GM19328 (cell line): ENCODE measurements around the gene CD19.
"Not testable (repeated sequence)": the region's sequence is repeated elsewhere in the genome, so short reads cannot be mapped to it uniquely, and the experiment has no call there.

Experiments
- ATAC-seq: cut with Tn5 transposase; IDR thresholded peaks from one replicate; pipeline ENCODE4 v1.9.1; 2021; ENCODE audit warnings: mild to moderate bottlenecking, moderate library complexity; ENCODE audit not compliant: unreplicated experiment

Gene CD19

GRCh38 chr16:28935924-28936783, 4.4 kb downstream of the CD19 start:
- peak; percentile 61 for ATAC-seq

- no peak for ATAC-seq
Measured at GRCh38 chr16:28936784-28937155, 5.0 kb downstream of the CD19 start.

GRCh38 chr16:28937222-28937876, 5.6 kb downstream of the CD19 start:
- no peak for ATAC-seq

DNA sequence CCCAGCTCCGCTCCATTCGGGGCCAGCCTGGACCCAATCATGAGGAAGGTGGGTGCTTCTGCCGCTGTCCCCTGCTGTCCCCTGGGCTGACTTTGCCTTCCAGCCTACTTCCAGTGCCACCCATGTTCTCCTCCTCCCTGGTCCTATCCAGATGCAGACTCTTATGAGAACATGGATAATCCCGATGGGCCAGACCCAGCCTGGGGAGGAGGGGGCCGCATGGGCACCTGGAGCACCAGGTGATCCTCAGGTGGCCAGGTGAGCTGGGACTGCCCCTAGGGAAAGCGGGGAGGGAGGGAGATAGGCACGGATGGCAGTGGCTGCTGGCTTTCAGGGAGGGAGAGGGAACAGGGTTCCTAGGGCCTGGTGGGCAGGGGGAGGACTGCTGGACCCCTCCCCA, 7.0 kb downstream of the CD19 start:
- no peak for ATAC-seq

- not testable (repeated sequence) for ATAC-seq
Measured at GRCh38 chr16:28939825-28940224, 8.1 kb downstream of the CD19 start.

DNA sequence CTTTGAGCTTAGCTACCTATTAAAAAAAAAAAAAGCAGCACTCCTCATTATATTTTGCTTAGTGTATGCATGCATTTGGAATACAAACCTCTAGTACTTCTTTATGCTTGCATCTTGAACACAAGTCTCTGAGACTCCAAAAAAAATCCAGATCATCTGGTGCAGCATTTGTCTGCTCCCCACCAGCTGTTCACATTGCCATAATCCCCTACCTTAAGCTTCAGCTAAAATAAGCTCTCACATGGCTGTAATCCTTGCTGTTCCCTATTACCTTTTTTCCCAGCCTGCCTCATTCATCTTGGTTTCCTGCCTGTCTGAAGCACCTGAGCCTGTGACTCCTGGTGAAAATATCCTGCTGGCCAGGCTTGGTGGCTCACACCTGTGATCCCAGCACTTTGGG, 11.5 kb downstream of the CD19 start:
- no peak for ATAC-seq

- ATAC-seq: no peak
Measured at GRCh38 chr16:28946681-28947080, 14.9 kb downstream of the CD19 start.

DNA sequence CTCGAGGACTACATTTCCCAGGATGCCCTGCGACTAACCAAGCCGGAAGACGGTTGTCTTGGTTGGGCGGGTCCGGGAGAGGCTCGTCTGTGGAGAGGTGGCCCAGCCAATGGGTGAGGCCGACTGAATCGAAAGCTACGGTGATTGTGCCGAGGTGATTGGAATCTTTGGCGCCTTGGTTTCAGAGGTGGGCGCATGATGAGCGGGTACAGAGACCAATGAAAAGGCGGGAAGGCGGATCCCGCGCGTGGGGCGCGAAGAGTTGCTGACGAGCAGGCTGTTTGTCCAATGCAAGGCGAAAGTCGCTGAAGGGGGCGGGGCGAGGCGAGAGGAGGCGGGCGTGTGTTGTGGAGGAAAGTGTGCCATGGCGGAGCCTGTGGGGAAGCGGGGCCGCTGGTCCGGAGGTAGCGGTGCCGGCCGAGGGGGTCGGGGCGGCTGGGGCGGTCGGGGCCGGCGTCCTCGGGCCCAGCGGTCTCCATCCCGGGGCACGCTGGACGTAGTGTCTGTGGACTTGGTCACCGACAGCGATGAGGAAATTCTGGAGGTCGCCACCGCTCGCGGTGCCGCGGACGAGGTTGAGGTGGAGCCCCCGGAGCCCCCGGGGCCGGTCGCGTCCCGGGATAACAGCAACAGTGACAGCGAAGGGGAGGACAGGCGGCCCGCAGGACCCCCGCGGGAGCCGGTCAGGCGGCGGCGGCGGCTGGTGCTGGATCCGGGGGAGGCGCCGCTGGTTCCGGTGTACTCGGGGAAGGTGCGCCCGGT, 19.1 kb downstream of the CD19 start, which contains the start of gene NFATC2IP:
Gene NFATC2IP, plus strand, starts transcription at position 290 of the 762 bp plus-strand sequence. Its CDS starts 75 bp downstream, at position 365.
- peak; percentile 89 for ATAC-seq

DNA sequence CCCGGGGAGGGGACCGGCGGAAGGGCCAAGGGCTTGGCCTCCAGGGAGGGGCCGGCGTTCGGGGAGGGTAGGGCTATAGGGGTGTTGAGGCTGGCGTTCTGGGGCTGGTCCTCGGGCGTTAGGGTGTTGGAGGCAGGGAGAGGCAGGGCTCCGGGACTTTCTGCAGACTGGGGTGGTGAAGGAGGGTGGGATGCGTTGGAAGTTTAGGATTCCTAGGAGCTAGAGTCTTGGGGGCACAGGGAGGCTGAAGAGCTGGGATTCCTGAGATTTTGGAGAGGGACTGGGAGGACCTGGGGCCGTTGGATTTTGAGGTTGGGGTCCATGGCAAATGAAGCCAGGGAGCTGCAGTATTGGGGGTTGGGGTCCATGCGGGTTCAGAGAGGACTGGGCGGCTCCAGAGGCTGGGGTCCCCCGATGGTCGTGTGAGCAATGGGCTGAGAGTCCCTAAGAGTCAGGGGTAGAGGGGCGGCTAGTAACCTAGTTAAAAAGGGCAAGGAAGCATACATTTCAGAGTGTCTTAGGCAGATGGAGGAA, 19.7 kb downstream of the CD19 start:
- no peak for ATAC-seq

GRCh38 chr16:28958216-28958615, 26.4 kb downstream of the CD19 start:
- no peak for ATAC-seq

- no peak for ATAC-seq
Measured at GRCh38 chr16:28958836-28959235, 27.1 kb downstream of the CD19 start.

- no peak for ATAC-seq
Measured at GRCh38 chr16:28964072-28964471, 32.3 kb downstream of the CD19 start.

GRCh38 chr16:28964496-28964895, 32.7 kb downstream of the CD19 start:
- no peak for ATAC-seq

GRCh38 chr16:28967156-28967555, 35.4 kb downstream of the CD19 start:
- ATAC-seq: no peak

DNA sequence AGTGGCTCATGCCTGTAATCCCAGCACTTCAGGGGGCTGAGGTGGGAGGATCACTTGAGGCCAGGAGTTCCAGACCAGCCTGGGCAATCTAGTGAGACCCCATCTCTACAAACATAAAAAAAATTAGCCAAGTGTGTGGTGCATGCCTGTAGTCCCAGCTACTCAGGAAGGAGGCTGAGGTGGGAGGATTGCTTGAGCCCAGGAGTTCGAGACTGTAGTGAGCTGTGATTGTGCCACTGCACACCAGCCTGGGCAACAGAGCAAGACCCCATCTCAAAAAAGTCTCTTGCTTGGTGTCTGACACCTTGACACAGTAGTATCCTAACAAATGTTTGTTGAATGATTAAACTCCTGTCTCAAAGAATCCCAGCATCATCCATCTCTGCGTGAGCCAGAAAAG, 37.9 kb downstream of the CD19 start:
- ATAC-seq: not testable (repeated sequence)

- ATAC-seq: peak; percentile 22
Measured at GRCh38 chr16:28974007-28974436, 42.3 kb downstream of the CD19 start.

- ATAC-seq: peak; percentile 77
Measured at GRCh38 chr16:28974437-28975157, 42.8 kb downstream of the CD19 start, which contains the start of gene SPNS1. Gene SPNS1 (plus strand): TSS chr16:28974778. CDS start chr16:28975152, 374 bp downstream.

DNA sequence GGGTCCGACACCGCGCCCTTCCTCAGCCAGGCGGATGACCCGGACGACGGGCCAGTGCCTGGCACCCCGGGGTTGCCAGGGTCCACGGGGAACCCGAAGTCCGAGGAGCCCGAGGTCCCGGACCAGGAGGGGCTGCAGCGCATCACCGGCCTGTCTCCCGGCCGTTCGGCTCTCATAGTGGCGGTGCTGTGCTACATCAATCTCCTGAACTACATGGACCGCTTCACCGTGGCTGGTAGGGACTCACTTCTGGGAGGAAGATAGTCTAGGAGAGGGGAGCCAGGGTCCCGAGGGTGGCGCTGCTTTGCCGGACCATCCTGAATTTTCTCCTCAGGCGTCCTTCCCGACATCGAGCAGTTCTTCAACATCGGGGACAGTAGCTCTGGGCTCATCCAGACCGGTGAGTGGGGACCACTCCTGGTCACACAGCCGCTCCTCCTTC, 43.4 kb downstream of the CD19 start:
- ATAC-seq: no peak

DNA sequence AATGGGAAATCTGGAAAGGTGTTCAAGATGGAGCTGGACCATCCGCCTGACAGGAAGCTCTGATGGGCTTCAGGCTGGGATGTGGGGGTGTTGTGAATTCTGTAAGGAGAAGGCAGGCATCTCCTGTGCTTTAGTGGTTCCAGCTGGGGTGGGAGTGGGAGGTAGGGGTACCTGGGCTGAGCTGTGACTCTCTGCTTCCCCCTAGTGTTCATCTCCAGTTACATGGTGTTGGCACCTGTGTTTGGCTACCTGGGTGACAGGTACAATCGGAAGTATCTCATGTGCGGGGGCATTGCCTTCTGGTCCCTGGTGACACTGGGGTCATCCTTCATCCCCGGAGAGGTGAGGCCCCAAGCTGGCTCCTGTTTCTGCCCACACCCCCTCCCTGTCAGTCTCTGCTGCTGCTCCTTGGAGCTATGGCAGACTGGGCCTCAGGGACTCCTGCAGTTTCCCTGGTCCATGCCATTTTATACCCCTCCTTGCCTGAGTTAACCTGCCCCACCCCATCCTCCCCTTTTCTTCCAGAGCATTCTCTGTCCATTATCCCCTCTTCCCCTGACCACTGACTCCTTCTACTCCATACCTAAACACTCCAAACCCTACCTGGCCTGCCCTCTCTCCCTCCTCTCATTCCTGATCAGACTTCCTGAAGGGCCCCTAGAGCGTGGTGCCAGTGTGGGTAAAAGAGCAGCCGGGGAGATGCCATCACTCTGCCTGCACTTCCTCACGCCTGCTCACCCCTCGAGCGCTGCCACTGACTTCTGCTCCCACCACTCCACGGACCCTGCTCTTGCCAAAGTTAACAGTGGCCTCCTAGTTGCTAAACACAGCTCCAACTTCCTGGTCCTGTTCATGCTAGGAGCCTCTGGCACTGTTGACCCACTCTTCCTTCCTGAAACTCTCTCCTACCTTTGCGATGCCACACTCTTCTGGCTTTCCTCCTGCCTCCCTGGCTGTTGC, 46.2 kb downstream of the CD19 start:
- ATAC-seq: no peak
